ENCODE measurements around the gene SLC6A16.
"Not testable (repeated sequence)": the region's sequence is repeated elsewhere in the genome, so short reads cannot be mapped to it uniquely, and the experiment has no call there.

- TF ChIP-seq CTCF, EZH2phosphoT487, EZH2 (IDR thresholded peaks at IDR 0.05): not testable (repeated sequence)
These were observed 26.3 kb downstream of the SLC6A16 start for GRCh38 chr19:49298653-49299052.

Measured in neural progenitor cell (in vitro differentiated cells).